Activated CD4-positive, alpha-beta T cell treated with anti-CD3 and anti-CD28 coated beads, Interleukin-2, amount 10 ng/mL, durations not matched to agents 24 days and 14 days (primary cell): Measurements from ENCODE around the gene EIF4EBP2. TPM values are rescaled to one million over a fixed set of nuclear protein-coding genes. Genes with fewer than 3 reads are reported as not detected.
A peak's percentile ranks its signal among the peaks of the same experiment; 100 is the strongest.

Experiments
- DNase-seq: peaks from one replicate; pipeline ENCODE4 v3.0.0; 2022
- H3K27ac Mint-ChIP-seq: one replicate; pipeline ENCODE4 v1.8.0; 2022; ENCODE audit warnings: mild to moderate bottlenecking, mixed read lengths
- H3K27me3 Mint-ChIP-seq: one replicate; pipeline ENCODE4 v1.8.0; 2022; ENCODE audit warnings: mixed read lengths
- H3K36me3 Mint-ChIP-seq: one replicate; pipeline ENCODE4 v1.8.0; 2022; ENCODE audit warnings: low read depth, mild to moderate bottlenecking, mixed read lengths
- H3K4me1 Mint-ChIP-seq: one replicate; pipeline ENCODE4 v1.8.0; 2021; ENCODE audit warnings: mixed read lengths
- H3K4me3 Mint-ChIP-seq: one replicate; pipeline ENCODE4 v1.8.0; 2022; ENCODE audit warnings: mild to moderate bottlenecking, moderate library complexity, mixed read lengths
- H3K9me3 Mint-ChIP-seq: one replicate; pipeline ENCODE4 v1.8.0; 2021; ENCODE audit warnings: mixed read lengths
- intact Hi-C: fragments of 100-400 bp; cut with micrococcal nuclease; formaldehyde crosslinking; loops from one replicate; pipeline ENCODE4 v1.15.1; 2023
- total RNA-seq: library from RNA; stranded (reverse); gene quantifications from 2 replicates; pipeline ENCODE4 v1.2.3, GENCODE V29; 2022

EIF4EBP2 gene
- total RNA-seq, 1 donor from 2014 or later, result 38.3 TPM

DNA sequence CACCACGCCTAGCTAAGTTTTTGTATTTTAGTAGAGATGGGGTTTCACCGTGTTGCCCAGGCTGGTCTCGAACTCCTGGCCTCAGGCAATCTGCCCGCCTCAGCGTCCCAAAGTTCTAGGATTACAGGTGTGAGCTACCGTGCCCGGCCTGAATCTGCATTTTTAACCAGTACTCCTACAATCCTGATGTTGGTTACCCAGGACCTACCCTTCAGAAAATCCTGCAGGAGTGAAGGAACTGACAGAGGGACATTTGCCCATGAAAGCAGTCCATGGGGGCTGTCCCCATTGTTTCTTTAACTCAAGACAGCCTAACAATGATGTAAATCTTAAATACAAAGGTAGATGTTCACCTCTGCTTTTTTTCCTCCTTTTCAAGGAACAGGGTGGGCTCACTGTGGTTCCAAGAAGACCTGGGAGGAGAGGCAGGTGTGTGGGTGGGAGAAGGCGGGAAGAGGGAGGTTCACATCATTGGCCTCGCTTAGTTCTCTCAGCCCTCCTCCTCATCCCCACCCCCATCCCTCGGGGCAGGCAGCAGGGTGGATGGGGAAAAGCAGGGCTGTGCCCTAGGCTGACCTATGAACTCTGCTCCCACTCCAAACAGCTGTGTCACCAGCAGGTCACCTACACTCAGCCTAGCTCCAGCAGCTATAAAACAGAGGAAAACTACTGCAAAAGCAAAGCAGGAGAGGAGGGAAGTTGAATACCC, 35.0 kb upstream of the EIF4EBP2 start:
- intact Hi-C loops, result no loop called here
- no peaks in the 10 kb centered on the region for H3K9me3 Mint-ChIP-seq
- peaks cover 2% of the 10 kb centered on the region for H3K36me3 Mint-ChIP-seq
- no peaks in the 10 kb centered on the region for H3K27me3 Mint-ChIP-seq
- no peak for DNase-seq
- H3K4me1 Mint-ChIP-seq, result peaks cover 7% of the 10 kb centered on the region
- H3K27ac Mint-ChIP-seq, result no peak overlapping the region
- no peak overlapping the region for H3K4me3 Mint-ChIP-seq

DNA sequence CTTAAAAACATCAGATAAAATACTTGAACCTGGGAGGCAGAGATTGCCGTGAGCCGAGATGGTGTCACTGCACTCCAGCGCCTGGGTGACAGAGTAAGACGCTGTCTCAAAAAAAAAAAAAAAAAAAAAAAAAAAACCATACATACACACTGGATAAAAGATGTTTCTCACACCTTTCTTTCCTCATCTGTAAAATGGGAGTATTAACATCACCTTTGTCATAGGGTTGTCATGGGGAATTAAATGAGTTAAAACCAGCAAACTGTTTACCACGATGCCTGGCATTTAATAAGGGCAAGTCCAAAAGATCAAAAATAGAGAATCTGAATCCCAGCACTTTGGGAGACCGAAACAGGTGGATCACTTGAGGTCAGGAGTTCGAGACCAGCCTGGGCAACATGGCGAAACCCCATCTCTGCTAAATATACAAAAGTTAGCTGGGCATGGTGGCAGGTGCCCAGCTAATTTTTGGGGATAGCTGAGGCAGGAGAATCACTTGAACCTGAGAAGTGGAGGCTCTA, 34.4 kb upstream of the EIF4EBP2 start:
- intact Hi-C loops, result no loop called here

DNA sequence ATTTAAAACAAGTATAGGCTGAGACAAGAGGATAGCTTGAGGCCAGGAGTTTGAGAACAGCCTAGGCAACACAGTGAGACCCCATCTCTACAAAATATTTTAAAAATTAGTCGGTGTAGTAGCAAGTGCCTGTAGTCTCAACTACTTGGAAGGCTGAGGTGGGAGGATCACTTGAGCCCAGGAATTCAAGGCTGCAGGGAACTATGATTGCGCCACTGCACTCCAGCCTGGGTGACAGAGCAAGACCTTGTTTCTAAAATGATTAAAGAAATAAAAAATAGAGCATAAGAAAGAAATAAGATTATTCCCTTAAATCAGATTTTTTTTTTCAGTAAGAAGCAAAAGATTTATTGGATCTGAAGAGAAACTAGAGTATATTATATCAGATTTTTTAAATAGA, 33.2 kb upstream of the EIF4EBP2 start:
- intact Hi-C loops, result no loop called here
- no peaks in the 10 kb centered on the region for H3K4me1 Mint-ChIP-seq
- DNase-seq, result no peak
- no peaks in the 10 kb centered on the region for H3K9me3 Mint-ChIP-seq
- no peaks in the 10 kb centered on the region for H3K27me3 Mint-ChIP-seq
- no peak overlapping the region for H3K27ac Mint-ChIP-seq
- H3K4me3 Mint-ChIP-seq, result no peak overlapping the region
- peaks cover 2% of the 10 kb centered on the region for H3K36me3 Mint-ChIP-seq

More for the DNA sequence above, 34.4 kb upstream of the EIF4EBP2 start:
- H3K27ac Mint-ChIP-seq, result no peak overlapping the region
- no peaks in the 10 kb centered on the region for H3K9me3 Mint-ChIP-seq
- no peaks in the 10 kb centered on the region for H3K27me3 Mint-ChIP-seq
- peaks cover 3% of the 10 kb centered on the region for H3K4me1 Mint-ChIP-seq
- peaks cover 2% of the 10 kb centered on the region for H3K36me3 Mint-ChIP-seq
- no peak overlapping the region for H3K4me3 Mint-ChIP-seq
- no peak for DNase-seq

DNA sequence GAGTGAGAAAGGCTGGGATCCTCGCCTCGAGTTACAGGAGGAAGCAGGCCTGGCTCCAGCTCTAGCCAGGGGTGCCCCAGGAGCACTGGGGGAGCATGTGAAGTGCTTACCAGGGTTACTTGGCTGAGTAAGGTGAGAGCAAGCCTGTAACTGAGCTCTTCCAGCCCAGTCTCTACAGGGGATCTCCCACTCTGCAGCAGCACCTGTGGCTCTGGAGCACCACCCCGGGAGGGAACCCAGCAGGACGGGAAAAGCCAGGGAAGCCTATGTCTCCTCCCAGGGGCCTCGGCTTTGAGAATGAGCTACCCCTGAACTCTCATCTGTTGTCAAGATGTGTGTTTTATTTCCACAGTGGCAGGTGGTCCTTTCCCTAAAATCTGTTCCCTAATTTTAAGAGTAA, 32.1 kb upstream of the EIF4EBP2 start:
- H3K9me3 Mint-ChIP-seq, result no peaks in the 10 kb centered on the region
- no peaks in the 10 kb centered on the region for H3K27me3 Mint-ChIP-seq
- no peaks in the 10 kb centered on the region for H3K4me1 Mint-ChIP-seq
- no peak for DNase-seq
- H3K27ac Mint-ChIP-seq, result no peak overlapping the region
- H3K36me3 Mint-ChIP-seq, result peaks cover 2% of the 10 kb centered on the region
- intact Hi-C loops, result no loop called here
- no peak overlapping the region for H3K4me3 Mint-ChIP-seq

DNA sequence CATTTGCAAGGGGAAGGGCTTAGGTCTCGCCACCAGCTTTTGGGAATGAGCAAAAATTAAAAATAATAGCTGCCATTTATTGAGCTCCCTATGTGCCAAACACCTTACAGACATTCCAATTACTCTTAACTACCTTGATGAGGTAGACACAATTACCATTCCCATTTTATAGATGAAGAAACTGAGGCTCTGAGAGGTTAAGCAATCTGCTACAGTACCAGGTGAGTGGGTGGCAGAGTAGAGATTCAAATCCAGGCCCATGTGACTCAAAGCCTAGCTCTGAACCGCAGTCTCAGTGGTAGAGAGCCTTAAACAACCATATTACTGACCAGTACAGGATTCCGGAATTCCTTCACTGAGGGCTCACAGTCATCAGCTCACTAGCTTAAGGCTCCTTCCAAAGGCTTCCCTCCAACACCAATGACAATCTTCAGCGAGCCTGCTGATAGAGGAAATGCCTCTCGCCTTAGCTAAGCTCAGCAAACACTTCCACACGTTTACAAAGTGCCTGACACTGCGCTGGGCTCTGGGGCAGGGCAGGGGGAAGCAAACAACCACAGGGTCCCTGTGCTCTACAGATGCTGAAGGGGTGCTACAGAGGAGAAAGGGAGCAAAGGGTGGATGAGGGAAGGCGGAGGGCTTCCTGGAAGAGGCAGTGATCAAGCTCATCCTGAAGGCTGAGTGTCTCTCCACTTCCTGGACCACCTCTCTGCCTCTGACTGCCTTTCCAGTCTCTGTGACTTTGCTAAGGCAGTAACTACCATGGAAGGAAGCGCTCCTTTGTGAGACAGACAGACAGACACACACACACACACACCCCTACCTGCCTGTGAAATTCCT, 28.9 kb upstream of the EIF4EBP2 start:
- H3K9me3 Mint-ChIP-seq, result peaks cover 5% of the 10 kb centered on the region
- peaks cover 6% of the 10 kb centered on the region for H3K36me3 Mint-ChIP-seq
- H3K27me3 Mint-ChIP-seq, result no peaks in the 10 kb centered on the region
- H3K4me3 Mint-ChIP-seq, result no peak overlapping the region
- DNase-seq, result no peak
- intact Hi-C loops, result no loop called here
- H3K4me1 Mint-ChIP-seq, result no peaks in the 10 kb centered on the region
- H3K27ac Mint-ChIP-seq, result no peak overlapping the region

DNA sequence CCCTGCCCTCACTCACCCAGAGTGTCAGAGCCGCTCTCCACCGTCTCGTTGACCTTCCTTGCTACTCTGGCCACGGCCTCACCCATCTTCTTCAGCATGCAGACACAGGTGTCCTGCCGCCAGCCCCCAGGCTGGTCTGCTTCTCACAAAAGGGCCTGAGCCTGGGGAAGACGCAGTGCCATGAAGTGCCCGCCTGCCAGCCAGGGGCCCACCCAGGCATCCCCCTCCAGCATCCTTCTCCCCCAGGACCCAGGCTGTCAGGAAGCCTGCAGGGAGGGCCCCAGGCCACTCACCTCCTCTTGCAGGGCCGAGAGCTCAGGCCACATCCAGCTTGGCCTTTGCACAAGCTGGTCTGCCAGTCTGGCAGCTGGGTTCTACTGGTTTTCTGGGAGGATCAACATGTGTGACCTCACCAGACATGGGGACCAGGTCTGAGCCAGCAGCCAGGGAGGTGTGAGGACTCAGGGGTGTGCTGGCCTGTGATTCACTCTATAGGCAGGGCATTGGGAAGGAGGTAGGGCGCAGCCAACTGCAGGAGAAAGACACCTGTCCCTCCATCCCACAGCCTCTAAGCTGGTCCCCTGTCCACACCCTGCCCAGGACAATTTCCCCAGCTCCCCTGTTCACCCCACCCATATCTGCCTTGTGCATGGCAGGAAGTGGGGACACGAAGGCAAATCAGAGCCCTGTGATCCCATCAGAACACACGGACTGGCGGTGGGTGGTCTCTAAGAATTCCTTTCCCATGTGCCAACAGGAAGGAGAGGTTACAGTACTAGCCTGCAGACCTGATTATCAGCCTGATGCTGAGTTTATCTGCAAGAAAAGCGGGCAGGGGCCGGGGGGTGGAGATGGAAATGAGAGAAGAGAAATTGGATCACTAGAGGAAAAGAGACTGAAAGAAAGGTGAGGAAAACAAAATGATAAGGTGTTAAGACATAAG, 27.2 kb upstream of the EIF4EBP2 start:
- H3K4me1 Mint-ChIP-seq, result peaks cover 6% of the 10 kb centered on the region
- DNase-seq, result no peak
- intact Hi-C loops, result no loop called here
- peaks cover 6% of the 10 kb centered on the region for H3K36me3 Mint-ChIP-seq
- H3K27ac Mint-ChIP-seq, result no peak overlapping the region
- peaks cover 5% of the 10 kb centered on the region for H3K9me3 Mint-ChIP-seq
- H3K4me3 Mint-ChIP-seq, result no peak overlapping the region
- H3K27me3 Mint-ChIP-seq, result no peaks in the 10 kb centered on the region

DNA sequence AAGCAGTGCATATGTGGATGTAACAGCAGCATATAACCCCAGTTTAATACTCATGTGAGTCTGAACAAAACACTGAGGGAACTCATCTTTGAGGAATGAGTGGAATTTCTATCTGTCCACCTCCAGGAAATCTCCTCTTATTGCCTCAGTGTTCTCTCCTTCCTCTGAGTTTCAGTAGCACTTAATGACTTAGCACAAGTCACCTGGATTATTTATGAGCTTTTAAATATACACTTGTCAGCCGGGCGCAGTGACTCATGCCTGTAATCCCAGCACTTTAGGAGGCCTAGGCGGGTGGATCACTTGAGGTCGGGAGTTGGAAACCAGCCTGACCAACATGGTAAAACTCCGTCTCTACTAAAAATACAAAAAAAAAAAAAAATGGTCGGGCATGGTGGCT, 25.8 kb upstream of the EIF4EBP2 start:
- H3K4me1 Mint-ChIP-seq, result peaks cover 11% of the 10 kb centered on the region
- no peak overlapping the region for H3K27ac Mint-ChIP-seq
- H3K9me3 Mint-ChIP-seq, result peaks cover 5% of the 10 kb centered on the region
- no peak for DNase-seq
- intact Hi-C loops, result no loop called here
- H3K4me3 Mint-ChIP-seq, result no peak overlapping the region
- no peaks in the 10 kb centered on the region for H3K27me3 Mint-ChIP-seq
- H3K36me3 Mint-ChIP-seq, result peaks cover 5% of the 10 kb centered on the region

DNA sequence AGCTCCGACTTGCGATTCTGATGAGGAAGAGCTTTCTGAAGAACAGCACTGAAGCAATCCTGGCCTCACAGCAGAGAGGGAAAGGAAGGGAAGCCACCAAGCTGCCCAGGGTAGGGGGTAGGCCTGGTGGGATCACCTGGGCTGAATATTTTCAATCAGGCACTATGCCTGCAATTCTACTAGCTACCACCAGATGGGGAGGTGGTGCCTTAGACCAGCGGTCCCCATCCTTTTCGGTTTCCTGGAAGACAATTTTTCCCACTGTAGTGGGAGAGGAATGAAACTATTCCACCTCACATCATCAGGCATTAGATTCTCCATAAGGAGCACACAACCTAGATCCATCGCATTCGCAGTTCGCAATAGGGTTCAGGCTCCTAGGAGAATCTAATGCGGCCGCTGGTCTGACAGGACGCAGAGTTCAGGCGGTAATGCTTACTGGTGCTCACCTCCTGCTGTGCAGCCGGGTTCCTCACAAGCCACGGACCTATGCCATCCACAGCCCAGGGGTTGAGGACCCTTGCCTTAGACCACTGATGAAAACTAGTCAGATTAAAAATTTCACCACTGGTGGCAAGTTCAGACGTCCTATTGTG, 24.3 kb upstream of the EIF4EBP2 start:
- intact Hi-C loops, result no loop called here
- H3K27me3 Mint-ChIP-seq, result peaks cover 2% of the 10 kb centered on the region
- no peak for DNase-seq
- peaks cover 4% of the 10 kb centered on the region for H3K36me3 Mint-ChIP-seq
- no peak overlapping the region for H3K4me3 Mint-ChIP-seq
- peaks cover 5% of the 10 kb centered on the region for H3K9me3 Mint-ChIP-seq
- H3K4me1 Mint-ChIP-seq, result peaks cover 11% of the 10 kb centered on the region
- no peak overlapping the region for H3K27ac Mint-ChIP-seq

DNA sequence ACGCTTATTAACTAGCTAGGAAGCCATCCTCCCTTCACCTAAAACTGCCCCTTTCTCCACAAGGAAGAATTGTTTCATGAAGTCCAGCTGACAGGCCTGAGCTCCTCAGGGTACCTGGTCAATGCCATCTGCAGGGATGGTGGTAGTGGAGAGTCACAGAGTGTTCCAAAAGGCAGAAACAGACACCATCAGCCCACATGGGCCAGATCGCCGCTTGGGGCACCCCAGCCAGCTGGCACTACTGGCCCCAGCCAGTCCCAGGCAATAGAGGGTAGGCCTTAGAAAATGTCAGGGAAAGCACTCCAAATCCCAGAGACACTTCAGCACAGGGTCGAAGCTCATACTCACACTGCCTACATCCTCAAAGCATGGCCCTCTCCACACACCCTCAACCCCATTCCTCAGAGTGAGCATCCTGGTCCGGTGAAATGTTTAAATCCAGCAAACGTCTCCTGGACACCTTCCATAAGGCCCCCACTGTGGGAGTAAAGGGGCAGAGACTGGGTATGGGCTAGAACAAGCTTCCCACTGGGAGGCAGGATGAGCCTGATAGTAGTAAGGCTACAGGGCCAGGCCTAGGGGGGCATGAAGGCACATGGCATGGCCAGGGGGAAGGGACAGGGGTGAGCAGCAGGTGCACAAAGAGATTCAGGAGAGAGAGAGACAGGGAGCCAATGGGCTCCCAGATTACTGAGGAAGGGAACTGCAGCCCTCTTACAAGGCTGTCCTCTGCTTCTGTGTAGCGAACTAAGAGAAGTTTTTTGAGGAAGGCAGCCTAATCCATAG, 23.4 kb upstream of the EIF4EBP2 start:
- peaks cover 4% of the 10 kb centered on the region for H3K36me3 Mint-ChIP-seq
- H3K4me3 Mint-ChIP-seq, result peak overlapping the region; percentile 91
- peaks cover 11% of the 10 kb centered on the region for H3K4me1 Mint-ChIP-seq
- H3K27ac Mint-ChIP-seq, result no peak overlapping the region
- peaks cover 5% of the 10 kb centered on the region for H3K9me3 Mint-ChIP-seq
- peaks cover 2% of the 10 kb centered on the region for H3K27me3 Mint-ChIP-seq
- intact Hi-C loops, result no loop called here
- DNase-seq, result no peak

DNA sequence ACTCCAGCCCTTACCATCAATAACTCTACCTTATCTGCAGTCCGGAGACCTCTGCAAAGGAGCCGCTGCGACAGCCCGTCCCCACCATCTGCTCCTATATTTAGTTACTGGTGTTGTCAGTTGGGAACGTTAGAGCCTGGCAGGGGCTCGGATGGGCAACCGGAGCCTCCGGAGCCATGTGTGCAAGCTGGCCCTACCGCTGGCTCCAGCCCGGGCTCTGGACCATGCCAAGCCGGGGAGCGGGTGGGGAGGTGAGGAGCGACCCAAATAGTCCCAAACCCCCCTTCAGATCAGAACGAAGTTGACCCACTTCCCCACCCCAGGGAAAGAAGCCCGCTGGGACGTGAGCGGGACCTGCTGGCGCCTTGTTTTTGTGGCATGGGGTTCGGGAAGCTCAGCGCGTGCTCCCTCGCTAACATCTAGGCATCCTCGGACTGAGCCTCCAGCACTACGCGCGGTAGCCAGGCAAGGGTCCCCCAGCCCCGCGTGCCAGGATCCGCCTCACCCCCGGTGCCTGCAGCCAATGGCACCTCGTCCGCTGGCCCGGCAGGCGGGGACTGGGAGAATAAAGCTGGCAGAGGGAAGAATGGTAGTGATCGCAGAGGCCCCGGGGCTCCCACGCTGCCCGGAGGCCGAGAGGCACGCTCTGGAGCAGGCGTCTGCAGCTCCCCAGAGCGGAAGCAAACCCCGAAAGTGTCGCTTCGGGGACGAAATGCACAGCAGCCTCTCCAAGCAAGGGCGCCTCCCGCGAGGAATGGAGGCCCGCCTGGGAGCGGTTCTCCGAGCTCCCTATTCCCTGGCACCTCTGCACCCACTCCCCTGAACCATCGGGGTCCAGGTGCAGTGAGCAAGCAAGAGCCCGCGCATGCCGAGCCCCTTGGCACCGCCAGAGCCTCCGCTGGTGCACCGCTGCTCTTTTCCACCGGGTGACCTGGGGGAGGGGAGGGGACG, 22.2 kb upstream of the EIF4EBP2 start:
- DNase-seq, result peak; percentile 85
- H3K27ac Mint-ChIP-seq, result peak overlapping the region; percentile 79
- peaks cover 5% of the 10 kb centered on the region for H3K9me3 Mint-ChIP-seq
- H3K27me3 Mint-ChIP-seq, result peaks cover 2% of the 10 kb centered on the region
- H3K36me3 Mint-ChIP-seq, result peaks cover 4% of the 10 kb centered on the region
- intact Hi-C loops, result loop anchor here (1.0 kb wide), 2 partner anchors 23 to 148 kb away; partner anchors contain the start of genes EIF4EBP2 and PPA1
- peak overlapping the region; percentile 91 for H3K4me3 Mint-ChIP-seq
- peaks cover 11% of the 10 kb centered on the region for H3K4me1 Mint-ChIP-seq

DNA sequence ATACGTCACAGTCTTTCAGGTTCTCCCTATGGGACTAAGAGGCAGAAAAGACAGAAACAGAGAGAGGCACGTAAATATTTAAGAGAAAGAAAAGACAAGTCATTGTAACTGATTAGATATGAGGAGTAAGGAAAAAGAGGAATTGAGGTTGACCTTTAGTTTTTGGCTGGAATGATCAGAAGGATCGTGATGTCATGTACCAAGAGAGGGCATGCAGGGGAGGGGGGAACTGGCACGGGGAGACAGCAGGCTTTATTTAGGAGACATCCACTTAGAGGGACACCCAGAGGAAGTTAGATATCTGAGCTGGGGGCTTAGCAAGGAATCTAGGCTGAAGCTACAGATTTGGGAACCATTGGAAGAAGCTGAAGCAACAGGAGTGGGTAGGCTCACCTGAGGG, 12.3 kb upstream of the EIF4EBP2 start:
- no peak for DNase-seq
- H3K27ac Mint-ChIP-seq, result no peak overlapping the region
- peaks cover 24% of the 10 kb centered on the region for H3K27me3 Mint-ChIP-seq
- no peaks in the 10 kb centered on the region for H3K9me3 Mint-ChIP-seq
- H3K4me1 Mint-ChIP-seq, result peaks cover 2% of the 10 kb centered on the region
- H3K4me3 Mint-ChIP-seq, result no peak overlapping the region
- no peaks in the 10 kb centered on the region for H3K36me3 Mint-ChIP-seq
- intact Hi-C loops, result no loop called here

DNA sequence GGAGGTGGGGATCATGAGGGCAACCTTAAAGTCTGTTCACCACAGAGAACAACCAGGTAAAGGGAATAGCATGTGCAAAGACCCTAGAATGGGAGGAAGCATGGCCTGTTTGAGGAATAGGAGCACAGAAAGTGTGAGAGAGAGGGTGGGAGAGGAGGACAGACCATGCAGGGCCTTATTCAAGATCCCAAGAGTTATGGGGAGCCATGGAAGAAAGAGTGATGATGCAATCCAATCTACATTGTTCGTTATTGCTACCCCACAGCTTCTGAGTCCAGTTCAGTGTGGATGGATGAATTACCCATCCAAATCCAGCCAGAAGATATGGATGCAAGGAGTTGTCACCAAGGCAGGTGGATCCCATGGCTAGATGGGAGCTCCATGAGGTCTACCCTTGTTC, 7.8 kb upstream of the EIF4EBP2 start:
- H3K27me3 Mint-ChIP-seq, result peaks cover 16% of the 10 kb centered on the region

More for the DNA sequence above, 7.8 kb upstream of the EIF4EBP2 start:
- H3K36me3 Mint-ChIP-seq, result no peaks in the 10 kb centered on the region
- no peaks in the 10 kb centered on the region for H3K4me1 Mint-ChIP-seq
- no peaks in the 10 kb centered on the region for H3K9me3 Mint-ChIP-seq
- no peak for DNase-seq
- intact Hi-C loops, result no loop called here
- no peak overlapping the region for H3K4me3 Mint-ChIP-seq
- H3K27ac Mint-ChIP-seq, result no peak overlapping the region
